HG02885 (cell line): ENCODE results near the gene CAD.
"Not testable (repeated sequence)": the region's sequence is repeated elsewhere in the genome, so short reads cannot be mapped to it uniquely, and the experiment has no call there.

Experiments
- ATAC-seq: cut with Tn5 transposase; IDR thresholded peaks from one replicate; pipeline ENCODE4 v1.9.1; 2021; ENCODE audit warnings: mild to moderate bottlenecking; ENCODE audit not compliant: unreplicated experiment, poor library complexity

Gene CAD

GRCh38 chr2:27272537-27273522 lies 55.7 kb downstream of the CAD start:
- not testable (repeated sequence) for ATAC-seq

GRCh38 chr2:27275211-27276150 lies 58.3 kb downstream of the CAD start, which contains the start of gene DNAJC5G:
Gene DNAJC5G, plus strand, starts transcription at chr2:27275433. Its CDS starts 1,296 bp downstream, at chr2:27276729.
- no peak for ATAC-seq

- ATAC-seq, result no peak
These were observed 60.8 kb downstream of the CAD start for GRCh38 chr2:27278010-27278409.

- ATAC-seq, result no peak
These were observed 63.7 kb downstream of the CAD start for GRCh38 chr2:27280826-27281225.

- no peak for ATAC-seq
These were observed 64.3 kb downstream of the CAD start for GRCh38 chr2:27281442-27281841.

- ATAC-seq, result no peak
These were observed 64.8 kb downstream of the CAD start, which contains the start of gene TRIM54 for GRCh38 chr2:27281855-27282559. Gene TRIM54, plus strand, starts transcription at chr2:27282429. Its CDS starts 303 bp downstream, at chr2:27282732.

- ATAC-seq, result no peak
These were observed 65.7 kb downstream of the CAD start for GRCh38 chr2:27282892-27283291.

- no peak for ATAC-seq
These were observed 67.8 kb downstream of the CAD start for GRCh38 chr2:27284996-27285395.

GRCh38 chr2:27285481-27285880 lies 68.3 kb downstream of the CAD start:
- ATAC-seq, result no peak

- no peak for ATAC-seq
These were observed 71.4 kb downstream of the CAD start for GRCh38 chr2:27288610-27289009.

GRCh38 chr2:27290549-27290948 lies 73.4 kb downstream of the CAD start:
- ATAC-seq, result no peak

GRCh38 chr2:27291865-27292264 lies 74.7 kb downstream of the CAD start:
- no peak for ATAC-seq
